HG03571 (cell line): ENCODE results near the gene NIM1K.
"Not testable (repeated sequence)": the region's sequence is repeated elsewhere in the genome, so short reads cannot be mapped to it uniquely, and the experiment has no call there.

Experiments
- ATAC-seq: cut with Tn5 transposase; IDR thresholded peaks from one replicate; pipeline ENCODE4 v1.9.1; 2021; ENCODE audit not compliant: unreplicated experiment

The NIM1K gene

DNA sequence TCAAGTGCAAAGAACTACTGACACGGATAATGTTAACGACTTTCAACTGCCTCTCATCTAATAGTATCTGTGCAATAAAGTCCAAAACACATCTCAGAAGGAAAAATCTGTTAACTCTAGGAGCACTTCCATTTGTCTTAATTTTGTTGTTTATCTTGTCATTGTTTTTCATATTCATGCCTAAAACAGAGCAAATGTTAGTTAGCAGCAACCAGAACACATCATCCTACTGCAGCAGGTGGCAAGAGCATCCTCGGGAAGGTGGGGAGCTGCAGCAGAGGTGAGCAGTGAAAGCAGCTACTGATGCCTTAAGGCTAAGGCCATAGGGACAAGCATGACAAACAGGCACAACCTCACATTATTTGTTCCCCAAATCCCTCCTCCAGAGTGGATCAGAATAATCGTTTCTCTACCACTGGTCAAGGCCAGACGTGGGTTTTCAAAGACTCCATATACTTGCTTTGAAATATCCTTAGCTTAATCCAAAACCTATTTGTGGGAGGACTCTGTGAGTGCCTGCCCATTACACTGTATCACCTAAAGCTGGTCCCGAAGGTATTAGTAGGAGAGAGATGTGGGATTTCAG, 120.1 kb downstream of the NIM1K start:
- ATAC-seq = no peak

DNA sequence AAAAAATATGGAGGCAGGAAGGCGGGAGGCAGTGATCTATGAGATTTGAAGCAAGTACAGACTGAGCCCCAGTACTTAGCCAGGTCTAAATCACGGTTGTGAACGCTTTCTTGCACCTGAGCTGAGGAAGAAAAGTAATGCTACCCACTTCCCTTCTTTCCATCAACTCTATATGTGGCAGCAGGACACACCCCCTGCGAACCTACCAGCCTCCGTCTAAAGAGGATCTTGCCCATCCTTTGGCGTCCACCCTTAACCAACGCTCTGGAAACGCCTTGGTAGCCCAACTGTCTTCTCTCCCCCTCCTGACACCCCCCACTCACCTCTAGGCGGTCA, 120.6 kb downstream of the NIM1K start:
- ATAC-seq = peak; percentile 7

DNA sequence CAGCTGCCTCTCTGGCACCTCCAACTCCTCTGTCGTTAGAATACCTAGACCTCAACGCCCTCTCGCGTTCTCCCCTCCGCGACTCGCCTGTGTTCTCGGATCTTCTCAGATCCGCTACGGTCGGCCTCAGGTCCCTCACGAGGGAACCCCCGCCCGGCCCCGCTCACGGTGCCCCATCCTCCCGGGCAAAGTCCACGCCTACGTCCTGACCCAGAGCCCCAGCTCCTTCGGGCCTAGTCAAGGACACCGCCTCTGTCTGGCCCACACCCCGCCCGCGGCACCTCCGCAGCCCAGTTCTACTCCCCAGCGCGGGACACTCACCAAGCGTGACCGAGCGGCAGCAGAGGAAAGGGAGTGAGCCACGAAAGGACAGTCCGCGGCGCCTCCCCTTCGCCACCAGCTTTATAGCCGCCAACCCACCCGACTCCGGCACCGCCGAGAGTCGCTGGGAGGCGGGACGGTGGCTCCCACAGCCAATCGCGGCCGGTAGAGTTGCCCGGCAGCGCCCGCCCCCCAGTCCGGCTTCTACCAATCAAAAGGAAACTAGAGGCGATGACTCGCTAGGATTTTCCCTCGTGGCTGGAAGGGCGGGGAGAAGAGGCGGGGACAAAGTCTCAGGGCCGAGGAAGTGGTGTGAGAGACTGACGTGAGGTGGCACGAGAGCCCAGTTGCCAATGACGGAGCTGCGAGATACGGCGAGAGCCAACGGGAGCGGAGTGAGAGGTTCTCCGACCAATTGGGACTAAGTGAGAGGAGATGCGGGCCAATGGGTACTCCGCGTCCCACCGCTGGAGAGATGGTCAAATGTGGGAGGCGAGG, 121.2 kb downstream of the NIM1K start, which contains the start of gene HMGCS1:
Gene HMGCS1, minus strand, starts transcription at position 378 of the 819 bp plus-strand sequence. CDS start 14,447 bp downstream, outside the sequence.
- peak; percentile 93 for ATAC-seq

DNA sequence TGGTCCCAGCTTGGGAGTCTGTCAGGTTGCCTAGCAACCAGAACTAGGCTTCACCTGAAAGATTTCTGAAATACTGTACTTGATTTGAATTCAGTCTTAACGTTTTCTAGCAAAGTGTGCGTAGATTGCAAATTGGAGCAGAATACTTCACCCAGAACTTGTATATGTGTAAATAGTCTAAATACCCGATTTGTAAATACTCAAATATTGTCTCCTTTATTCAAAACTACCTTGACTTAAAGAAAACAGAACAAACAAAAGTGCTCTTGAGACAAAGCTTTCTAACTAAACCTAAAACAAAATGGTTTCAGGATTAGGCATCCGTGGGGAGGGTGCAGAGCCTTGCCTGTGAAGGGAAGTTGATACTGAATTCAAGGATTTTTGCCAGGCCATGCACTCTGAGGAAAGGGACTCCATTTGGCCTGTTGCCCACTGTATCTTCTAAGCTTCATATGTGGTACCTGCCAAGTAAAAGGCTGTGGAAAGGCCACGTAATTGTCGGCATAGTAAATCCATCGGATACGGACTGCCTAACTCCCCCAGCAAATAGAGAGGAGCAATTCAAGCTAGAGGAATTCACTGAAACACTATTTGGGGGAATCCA, 121.9 kb downstream of the NIM1K start:
- no peak for ATAC-seq

DNA sequence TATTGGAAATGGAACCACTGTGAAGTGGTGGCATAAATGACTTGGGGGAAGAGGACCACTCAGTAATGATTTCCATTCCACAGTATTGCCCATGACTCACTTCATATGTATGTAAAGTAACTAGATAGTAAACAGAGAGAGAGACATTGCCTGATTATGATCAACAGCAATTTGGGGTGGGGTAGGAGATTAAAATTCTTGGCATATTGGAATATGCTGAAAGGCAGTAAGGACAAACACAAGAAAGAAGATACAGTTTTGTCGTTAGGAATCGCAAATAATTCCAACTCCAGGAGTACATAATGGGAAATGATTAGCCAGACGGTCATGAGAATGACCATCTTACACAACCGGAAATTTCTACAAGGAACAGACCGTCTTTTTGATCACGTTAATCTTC, 122.7 kb downstream of the NIM1K start:
- no peak for ATAC-seq

DNA sequence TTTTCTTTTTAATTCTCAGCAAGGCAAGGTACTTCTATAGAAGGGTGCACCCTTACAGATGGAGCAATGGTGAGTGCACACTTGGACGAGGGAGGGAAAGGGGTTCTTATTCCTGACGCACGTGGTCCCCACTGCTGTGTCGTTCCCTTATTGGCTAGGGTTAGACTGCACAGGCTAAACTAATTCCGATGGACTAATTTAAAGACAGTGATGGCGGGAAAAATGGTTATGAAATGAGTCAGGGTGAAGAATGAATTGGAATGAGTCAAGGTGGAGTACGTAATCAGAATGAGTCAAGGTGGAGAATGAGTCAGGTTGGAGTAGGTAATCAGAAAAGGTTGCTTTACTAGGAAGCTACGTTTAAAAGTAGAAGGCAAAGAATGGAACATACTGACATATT, 123.2 kb downstream of the NIM1K start:
- ATAC-seq = no peak

DNA sequence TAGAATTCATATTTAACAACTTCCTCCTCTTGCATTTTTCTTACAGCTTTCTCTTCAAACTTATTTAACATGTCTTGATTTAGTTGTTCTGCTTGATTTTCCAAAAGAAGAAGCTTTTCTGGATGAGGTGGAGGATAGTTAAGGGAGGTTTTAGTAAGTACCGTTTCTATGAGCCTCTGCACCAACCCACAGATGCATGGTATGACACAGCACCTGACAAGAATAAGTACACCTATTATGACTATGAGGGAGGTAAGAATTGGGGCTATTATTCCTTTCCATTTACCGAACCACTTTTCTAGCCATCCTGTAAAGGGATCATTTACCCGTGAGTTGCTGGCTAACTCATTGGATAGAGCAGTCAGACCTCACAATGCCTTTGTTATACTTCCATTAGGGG, 123.7 kb downstream of the NIM1K start:
- ATAC-seq = no peak

DNA sequence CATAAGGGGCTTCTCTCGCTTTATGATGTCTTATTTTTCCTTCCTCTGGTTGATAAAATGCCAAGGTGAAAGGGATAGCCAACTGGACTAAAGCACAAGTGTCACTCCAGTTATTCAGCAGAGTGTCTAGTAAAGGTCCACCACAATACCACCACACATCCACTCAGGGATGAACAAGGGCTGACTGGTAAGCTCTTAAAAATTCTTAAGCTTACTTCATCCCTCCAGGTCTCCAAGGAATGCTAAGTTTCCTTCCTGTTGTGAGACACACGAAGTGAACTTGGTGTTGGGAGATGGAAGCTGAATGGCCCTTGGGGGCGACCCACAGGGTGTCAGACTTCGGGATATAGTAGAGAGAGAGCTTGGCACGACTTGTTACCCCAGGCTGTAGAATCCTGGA, 124.4 kb downstream of the NIM1K start:
- ATAC-seq = no peak

DNA sequence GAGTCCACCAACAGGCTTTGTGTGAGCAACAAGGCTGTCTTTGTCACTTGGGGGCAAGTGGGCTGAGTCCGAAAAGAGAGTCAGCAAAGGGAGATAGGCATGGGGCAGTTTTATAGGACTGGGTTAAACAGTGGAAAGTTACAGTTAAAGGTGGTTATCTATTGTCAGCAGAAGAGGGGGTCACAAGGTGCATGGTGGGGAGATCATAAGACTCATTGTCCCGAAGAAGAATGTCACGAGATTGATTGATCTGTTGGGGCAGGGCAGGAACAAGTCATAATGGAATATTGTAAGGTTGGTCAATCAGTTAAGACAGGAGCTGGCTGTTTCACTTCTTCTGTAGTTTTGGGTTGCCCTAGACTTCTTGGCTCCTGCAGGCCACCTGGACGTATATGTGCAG, 128.8 kb downstream of the NIM1K start:
- no peak for ATAC-seq

DNA sequence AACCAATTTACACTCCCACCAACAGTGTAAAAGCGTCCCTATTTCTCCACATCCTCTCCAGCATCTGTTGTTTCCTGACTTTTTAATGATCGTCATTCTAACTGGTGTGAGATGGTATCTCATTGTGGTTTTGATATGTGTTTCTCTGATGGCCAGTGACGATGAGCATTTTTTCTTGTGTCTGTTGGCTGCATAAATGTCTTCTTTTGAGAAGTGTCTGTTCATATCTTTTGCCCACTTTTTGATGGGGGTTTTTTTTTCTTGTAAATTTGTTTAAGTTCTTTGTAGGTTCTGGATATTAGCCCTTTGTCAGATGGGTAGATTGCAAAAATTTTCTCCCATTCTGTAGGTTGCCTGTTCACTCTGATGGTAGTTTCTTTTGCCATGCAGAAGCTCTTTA, 131.5 kb downstream of the NIM1K start:
- ATAC-seq = not testable (repeated sequence)

DNA sequence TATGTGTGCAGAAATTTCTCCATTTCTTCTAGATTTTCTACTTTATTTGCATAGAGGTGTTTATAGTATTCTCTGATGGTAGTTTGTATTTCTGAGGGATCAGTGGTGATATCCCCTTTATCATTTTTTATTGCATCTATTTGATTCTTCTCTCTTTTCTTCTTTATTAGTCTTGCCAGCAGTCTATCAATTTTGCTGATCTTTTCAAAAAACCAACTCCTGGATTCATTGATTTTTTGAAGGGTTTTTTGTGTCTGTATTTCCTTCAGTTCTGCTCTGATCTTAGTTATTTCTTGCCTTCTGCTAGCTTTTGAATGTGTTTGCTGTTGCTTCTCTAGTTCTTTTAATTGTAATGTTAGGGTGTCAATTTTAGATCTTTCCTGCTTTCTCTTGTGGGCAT, 133.6 kb downstream of the NIM1K start:
- ATAC-seq = not testable (repeated sequence)
